Left ventricle myocardium inferior (tissue), 1 donor: Measurements from ENCODE around the gene CDYL2. TPM values are rescaled to one million over a fixed set of nuclear protein-coding genes. Genes with fewer than 3 reads are reported as not detected.

Experiments used
- DNase-seq: peaks from one replicate; pipeline ENCODE4 v3.0.0-alpha.2; 2020
- H3K27ac ChIP-seq: fragments of 200-600 bp; replicated peaks from 2 replicates; pipeline ENCODE4 v1.8.0; 2021
- H3K27me3 ChIP-seq: fragments of 200-600 bp; 2 replicates; pipeline ENCODE4 v1.8.0; 2021; ENCODE audit warnings: low read depth
- H3K36me3 ChIP-seq: fragments of 200-600 bp; 2 replicates; pipeline ENCODE4 v1.8.0; 2021
- H3K4me1 ChIP-seq: fragments of 200-600 bp; 2 replicates; pipeline ENCODE4 v1.8.0; 2021
- H3K4me3 ChIP-seq: fragments of 200-600 bp; 2 replicates; pipeline ENCODE4 v1.8.0; 2021; ENCODE audit warnings: mild to moderate bottlenecking, moderate library complexity
- H3K9me3 ChIP-seq: fragments of 200-600 bp; replicated peaks from 2 replicates; pipeline ENCODE4 v1.8.0; 2021
- CTCF ChIP-seq: fragments of 200-600 bp; IDR thresholded peaks from 2 replicates; pipeline ENCODE4 v1.8.0; 2021; ENCODE audit warnings: antibody characterized with exemption, mild to moderate bottlenecking, borderline replicate concordance
- intact Hi-C: fragments of 100-400 bp; cut with micrococcal nuclease; formaldehyde crosslinking; loops from one replicate; pipeline ENCODE4 v1.11.0; 2022
- total RNA-seq: library from RNA; stranded (reverse); fragmentation: NEBNext Ultra II Directional; extraction: Animal tissue kit (Norgen Biotek cat#: 25700); gene quantifications from one replicate; pipeline ENCODE4 v1.2.1, GENCODE V29; 2021
- donor health status: DM: no; HTN: yes; CAD: no; lungs with severe emphysema.

CDYL2 gene
- total RNA-seq, 1 donor from 2014 or later, result 3.2 TPM

GRCh38 chr16:80554033-80554432, 250.4 kb downstream of the CDYL2 start:
- intact Hi-C loops, result no loop called here
- H3K4me1 ChIP-seq, result no peaks in the 10 kb centered on the region
- no peak for TF ChIP-seq CTCF
- no peak overlapping the region for H3K27ac ChIP-seq
- no peak for DNase-seq
- no peak overlapping the region for H3K4me3 ChIP-seq
- H3K9me3 ChIP-seq, result no peaks in the 10 kb centered on the region
- H3K36me3 ChIP-seq, result no peaks in the 10 kb centered on the region
- peaks cover 45% of the 10 kb centered on the region for H3K27me3 ChIP-seq

GRCh38 chr16:80552277-80552676, 252.1 kb downstream of the CDYL2 start:
- no peak for DNase-seq
- Histone ChIP-seq H3K4me3 (no peak overlapping the region), H3K9me3 (no peaks in the 10 kb centered on the region), H3K27ac (no peak overlapping the region), H3K36me3 (no peaks in the 10 kb centered on the region), H3K4me1 (no peaks in the 10 kb centered on the region), H3K27me3 (peaks cover 50% of the 10 kb centered on the region)
- no peak for TF ChIP-seq CTCF
- intact Hi-C loops, result no loop called here

Other genes with a start within 250 kb of the CDYL2 start
- gene CMC2, start 202.3 kb upstream of the CDYL2 start, total RNA-seq, result 136 TPM
- 7.9 TPM for gene CENPN, start 202.6 kb upstream of the CDYL2 start, total RNA-seq
- gene ATMIN, start 231.2 kb upstream of the CDYL2 start, total RNA-seq, result 22.0 TPM